ENCODE data around the gene NUDT16L1. TPM values are rescaled to one million over a fixed set of nuclear protein-coding genes. Genes with fewer than 3 reads are reported as not detected.

The NUDT16L1 gene
- total and polyA plus RNA-seq, 3 donors from 2014 or later = 33.6 to 48.6 (median 34.3) TPM

- intact Hi-C loops (cut with DNase I; ENCODE audit: low total_unique reads) = no loop called here
- Histone ChIP-seq H3K27ac (no peak overlapping the region), H3K4me3 (no peak overlapping the region), H3K4me1 (peaks cover 33% of the 10 kb centered on the region), H3K36me3 (ENCODE audit: low read depth, missing control alignments) (no peaks in the 10 kb centered on the region), H3K27me3 (no peaks in the 10 kb centered on the region), H3K9me3 (no peaks in the 10 kb centered on the region)
- TF ChIP-seq POLR2A (IDR thresholded peaks at IDR 0.05) = no peak
- no peak for TF ChIP-seq CTCF (IDR thresholded peaks at IDR 0.05)
- DNase-seq = no peak
- 82 to 89% methylated on average over 6 of the region's 6 CpGs for WGBS, 2 donors
Observed at GRCh38 chr16:4678596-4678995, 14.8 kb upstream of the NUDT16L1 start.

- no peak for DNase-seq
- no peak overlapping the region for H3K4me3 ChIP-seq
- TF ChIP-seq POLR2A (IDR thresholded peaks at IDR 0.05) (no peak), CTCF (IDR thresholded peaks at IDR 0.05) (no peak)
- no peaks in the 10 kb centered on the region for H3K36me3 ChIP-seq (ENCODE audit: low read depth, missing control alignments)
- 73 to 91% methylated on average over 6 to 18 of the region's 20 CpGs for WGBS, 2 donors
- H3K27ac ChIP-seq = peak overlapping the region; percentile 23 to 84
- H3K4me1 ChIP-seq = peaks cover 33% of the 10 kb centered on the region
- intact Hi-C loops (cut with DNase I; ENCODE audit: low total_unique reads) = no loop called here
- H3K27me3 ChIP-seq = no peaks in the 10 kb centered on the region
- no peaks in the 10 kb centered on the region for H3K9me3 ChIP-seq
Observed at GRCh38 chr16:4679156-4679849, 14.1 kb upstream of the NUDT16L1 start.

GRCh38 chr16:4679850-4680636 is 13.3 kb upstream of the NUDT16L1 start:
- Histone ChIP-seq H3K9me3 (no peaks in the 10 kb centered on the region), H3K27ac (peak overlapping the region; percentile 23 to 84), H3K4me3 (no peak overlapping the region), H3K27me3 (no peaks in the 10 kb centered on the region), H3K4me1 (peaks cover 33% of the 10 kb centered on the region), H3K36me3 (ENCODE audit: low read depth, missing control alignments) (no peaks in the 10 kb centered on the region)
- 59 to 66% methylated on average over 44 to 47 of the region's 47 CpGs for WGBS, 2 donors
- TF ChIP-seq CTCF (IDR thresholded peaks at IDR 0.05) (no peak), POLR2A (IDR thresholded peaks at IDR 0.05) (no peak)
- DNase-seq = peak; percentile 59
- intact Hi-C loops (cut with DNase I; ENCODE audit: low total_unique reads) = no loop called here

GRCh38 chr16:4680673-4681470 is 12.5 kb upstream of the NUDT16L1 start:
- WGBS, 2 donors = 79 to 88% methylated on average over 15 to 26 of the region's 26 CpGs
- intact Hi-C loops (cut with DNase I; ENCODE audit: low total_unique reads) = no loop called here
- H3K27ac ChIP-seq = peak overlapping the region; percentile 23 to 84
- TF ChIP-seq CTCF (IDR thresholded peaks at IDR 0.05) (no peak), POLR2A (IDR thresholded peaks at IDR 0.05) (no peak)
- no peak overlapping the region for H3K4me3 ChIP-seq
- H3K4me1 ChIP-seq = peaks cover 33% of the 10 kb centered on the region
- DNase-seq = no peak
- no peaks in the 10 kb centered on the region for H3K27me3 ChIP-seq
- no peaks in the 10 kb centered on the region for H3K9me3 ChIP-seq
- no peaks in the 10 kb centered on the region for H3K36me3 ChIP-seq (ENCODE audit: low read depth, missing control alignments)

Data from testis (tissue), 3 donors.